SJSA1 (cell line): ENCODE data around the gene KRT7. TPM values are rescaled to one million over a fixed set of nuclear protein-coding genes. Genes with fewer than 3 reads are reported as not detected.

Source experiments
- DNase-seq, 2 experiments: peaks; one replicate each; pipeline ENCODE4 v3.0.0-alpha.2; 2015 to 2020; ENCODE audit warnings: low spot score in 2 of 2, low read depth in 1 of 2
- H3K27ac ChIP-seq: fragments of 250-450 bp; sonication (Bioruptor Pico); 2 replicates; pipeline ENCODE4 v1.5.1; 2020; ENCODE audit warnings: mild to moderate bottlenecking, moderate library complexity
- H3K27me3 ChIP-seq: fragments of 250-450 bp; sonication (Bioruptor Pico); replicated peaks from 2 replicates; pipeline ENCODE4 v1.5.1; 2020; ENCODE audit warnings: mild to moderate bottlenecking, moderate library complexity
- H3K36me3 ChIP-seq: fragments of 250-450 bp; sonication (Bioruptor Pico); 2 replicates; pipeline ENCODE4 v1.5.1; 2020; ENCODE audit warnings: mild to moderate bottlenecking
- H3K4me1 ChIP-seq: fragments of 250-450 bp; sonication (Bioruptor Pico); replicated peaks from 2 replicates; pipeline ENCODE4 v1.6.1; 2021; ENCODE audit warnings: mild to moderate bottlenecking
- H3K4me3 ChIP-seq: fragments of 250-450 bp; sonication (Bioruptor Pico); 2 replicates; pipeline ENCODE4 v1.5.1; 2020; ENCODE audit warnings: mild to moderate bottlenecking
- H3K9me3 ChIP-seq: fragments of 250-450 bp; sonication (Bioruptor Pico); replicated peaks from 2 replicates; pipeline ENCODE4 v1.5.1; 2020; ENCODE audit warnings: mild to moderate bottlenecking
- total RNA-seq: library from RNA; depleted of rRNA; stranded (reverse); fragments of >200 nt; shearing (Covaris generic); gene quantifications from 2 replicates; pipeline ENCODE4 v1.2.3, GENCODE V29; 2014; rRNA removed

The KRT7 gene
- total RNA-seq: 2.1 and 16.1 TPM in 2 replicates

DNA sequence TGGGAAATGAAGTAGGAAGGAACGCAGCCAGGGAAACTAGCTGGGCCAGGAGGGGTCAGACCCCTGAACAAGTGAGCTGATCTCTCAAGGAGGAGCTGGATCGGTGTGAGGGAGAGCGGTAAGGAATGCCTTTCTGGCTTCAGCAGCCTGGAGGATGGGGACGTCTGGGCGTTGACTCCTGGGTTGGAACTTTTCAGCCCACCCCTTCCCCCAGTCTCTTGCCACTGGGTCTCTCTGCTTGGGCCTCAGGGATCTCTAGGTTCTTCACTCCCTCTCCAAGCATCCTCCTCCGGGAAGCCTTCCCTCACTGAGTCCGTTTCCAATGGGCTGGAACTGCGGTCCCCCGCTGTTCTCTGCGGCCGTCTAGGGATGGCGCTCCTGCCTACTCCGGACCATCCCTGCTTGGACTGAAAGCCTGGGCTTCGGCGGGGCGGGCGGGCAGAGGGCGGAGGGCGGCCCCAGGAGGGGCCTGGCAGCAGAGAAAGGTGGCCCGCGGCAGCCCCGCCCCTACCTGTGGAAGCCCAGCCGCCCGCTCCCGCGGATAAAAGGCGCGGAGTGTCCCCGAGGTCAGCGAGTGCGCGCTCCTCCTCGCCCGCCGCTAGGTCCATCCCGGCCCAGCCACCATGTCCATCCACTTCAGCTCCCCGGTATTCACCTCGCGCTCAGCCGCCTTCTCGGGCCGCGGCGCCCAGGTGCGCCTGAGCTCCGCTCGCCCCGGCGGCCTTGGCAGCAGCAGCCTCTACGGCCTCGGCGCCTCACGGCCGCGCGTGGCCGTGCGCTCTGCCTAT, at the start of gene KRT7:
Gene KRT7 (plus strand): TSS at position 570 of the 788 bp plus-strand sequence. CDS start 54 bp downstream, at position 624.
- Histone ChIP-seq H3K4me3 (no peak within 1 kb of the TSS), H3K27me3 (no peaks in the 10 kb centered on the region), H3K27ac (no peak within 1 kb of the TSS), H3K4me1 (peaks cover 52% of the 10 kb centered on the region), H3K36me3 (no peaks in the 10 kb centered on the region), H3K9me3 (no peaks in the 10 kb centered on the region)
- no peak for DNase-seq

DNA sequence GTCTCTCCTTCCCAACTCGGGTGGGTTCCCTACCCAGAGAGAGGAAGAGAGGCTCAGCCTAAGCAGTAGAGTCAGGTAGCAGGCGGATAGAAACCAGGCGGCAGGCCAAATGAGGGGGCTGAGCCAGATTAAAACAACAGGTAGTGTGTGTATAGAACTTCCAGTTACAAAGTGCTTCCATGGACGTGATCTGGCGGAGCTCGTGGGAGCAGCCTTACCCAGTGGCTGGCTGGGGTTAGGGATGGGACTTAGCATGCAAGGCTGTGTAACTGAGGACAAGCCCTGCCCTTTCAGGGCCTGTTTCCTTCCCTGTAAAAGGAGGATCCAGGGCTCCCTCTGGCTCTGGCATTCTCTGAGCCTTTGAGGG, 49.5 kb upstream of the KRT7 start:
- H3K4me3 ChIP-seq: no peak overlapping the region
- DNase-seq: no peak
- peaks cover 69% of the 10 kb centered on the region for H3K4me1 ChIP-seq
- no peaks in the 10 kb centered on the region for H3K9me3 ChIP-seq
- H3K27ac ChIP-seq: 0 out of 2 replicates have a peak overlapping the region, but pooled peaks have one; percentile 18
- no peaks in the 10 kb centered on the region for H3K27me3 ChIP-seq
- peaks cover 30% of the 10 kb centered on the region for H3K36me3 ChIP-seq

DNA sequence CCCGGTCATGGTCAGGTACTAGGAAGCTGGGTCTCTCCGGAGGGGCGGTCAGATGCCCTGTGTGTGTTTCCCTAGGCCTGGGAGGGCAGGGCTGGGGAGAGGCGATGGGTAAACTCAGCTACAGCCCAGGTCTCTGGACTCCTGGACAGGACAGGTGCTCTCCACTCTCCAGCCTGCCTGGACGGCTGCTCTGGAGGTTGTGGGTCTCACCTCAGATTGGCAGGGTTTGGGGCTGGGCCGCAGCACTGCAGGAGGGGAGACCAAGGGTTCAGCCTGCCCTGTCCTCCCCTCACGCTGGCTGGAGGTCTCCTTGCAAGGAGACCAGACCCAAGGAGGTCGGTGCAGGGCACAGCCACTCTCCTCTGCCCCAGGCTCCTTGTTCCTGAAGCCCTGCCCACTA, 49.1 kb upstream of the KRT7 start:
- H3K4me1 ChIP-seq: peaks cover 73% of the 10 kb centered on the region
- no peaks in the 10 kb centered on the region for H3K27me3 ChIP-seq
- H3K9me3 ChIP-seq: no peaks in the 10 kb centered on the region
- H3K36me3 ChIP-seq: peaks cover 30% of the 10 kb centered on the region
- no peak for DNase-seq
- no peak overlapping the region for H3K4me3 ChIP-seq
- H3K27ac ChIP-seq: no peak overlapping the region

DNA sequence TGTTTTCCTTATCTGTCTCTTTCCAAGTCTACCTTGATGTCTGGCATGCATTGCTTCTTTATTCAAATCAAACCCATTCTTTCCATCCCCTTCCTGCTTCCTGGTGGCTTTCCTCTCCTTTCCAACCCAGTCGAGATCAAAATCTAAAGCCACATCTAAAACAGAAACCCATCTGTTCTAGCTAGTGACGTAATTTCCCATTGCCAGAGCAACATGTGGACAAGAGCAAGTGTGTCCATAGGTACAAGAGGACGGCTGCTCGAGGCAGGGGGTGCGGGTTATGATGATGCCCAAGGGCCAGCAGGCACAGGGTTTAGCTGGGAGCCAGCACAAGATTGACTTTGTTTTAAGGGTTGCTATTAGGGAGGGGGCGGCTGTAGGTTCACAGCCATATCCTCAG, 48.2 kb upstream of the KRT7 start:
- no peaks in the 10 kb centered on the region for H3K9me3 ChIP-seq
- peaks cover 82% of the 10 kb centered on the region for H3K4me1 ChIP-seq
- no peak overlapping the region for H3K27ac ChIP-seq
- no peak overlapping the region for H3K4me3 ChIP-seq
- no peak for DNase-seq
- H3K36me3 ChIP-seq: peaks cover 28% of the 10 kb centered on the region
- H3K27me3 ChIP-seq: no peaks in the 10 kb centered on the region

DNA sequence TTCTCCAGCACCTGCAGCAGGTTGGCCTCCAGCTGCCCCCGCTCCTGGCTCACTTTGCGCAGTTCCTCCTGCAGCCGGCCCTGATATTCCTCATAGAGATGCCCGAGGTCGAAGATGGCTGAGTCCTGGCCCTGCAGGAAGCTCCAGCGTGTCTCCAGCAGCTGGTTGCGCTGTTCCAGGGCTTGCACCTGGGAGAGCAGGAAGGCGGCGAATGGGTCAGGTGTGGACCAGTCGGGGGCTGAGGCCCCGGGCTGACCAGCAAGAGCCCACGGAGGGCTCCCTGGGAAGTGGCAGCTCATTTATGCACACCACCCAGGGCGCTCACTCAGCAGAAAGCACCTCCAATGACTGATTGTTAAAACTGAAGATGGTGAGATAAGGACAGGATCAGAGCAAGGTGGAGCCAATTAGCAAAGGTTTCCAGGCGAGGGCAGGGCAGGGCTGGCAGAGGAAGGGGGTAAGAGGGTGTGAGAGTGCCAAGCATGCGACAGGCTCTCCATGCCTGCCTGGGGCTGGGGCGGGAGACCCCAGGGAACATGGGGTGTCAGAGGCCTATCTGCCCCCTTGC, 47.6 kb upstream of the KRT7 start:
- Histone ChIP-seq H3K27ac (peak overlapping the region; percentile 50), H3K36me3 (peaks cover 21% of the 10 kb centered on the region), H3K4me3 (no peak overlapping the region), H3K9me3 (no peaks in the 10 kb centered on the region), H3K27me3 (no peaks in the 10 kb centered on the region), H3K4me1 (peaks cover 88% of the 10 kb centered on the region)
- no peak for DNase-seq

DNA sequence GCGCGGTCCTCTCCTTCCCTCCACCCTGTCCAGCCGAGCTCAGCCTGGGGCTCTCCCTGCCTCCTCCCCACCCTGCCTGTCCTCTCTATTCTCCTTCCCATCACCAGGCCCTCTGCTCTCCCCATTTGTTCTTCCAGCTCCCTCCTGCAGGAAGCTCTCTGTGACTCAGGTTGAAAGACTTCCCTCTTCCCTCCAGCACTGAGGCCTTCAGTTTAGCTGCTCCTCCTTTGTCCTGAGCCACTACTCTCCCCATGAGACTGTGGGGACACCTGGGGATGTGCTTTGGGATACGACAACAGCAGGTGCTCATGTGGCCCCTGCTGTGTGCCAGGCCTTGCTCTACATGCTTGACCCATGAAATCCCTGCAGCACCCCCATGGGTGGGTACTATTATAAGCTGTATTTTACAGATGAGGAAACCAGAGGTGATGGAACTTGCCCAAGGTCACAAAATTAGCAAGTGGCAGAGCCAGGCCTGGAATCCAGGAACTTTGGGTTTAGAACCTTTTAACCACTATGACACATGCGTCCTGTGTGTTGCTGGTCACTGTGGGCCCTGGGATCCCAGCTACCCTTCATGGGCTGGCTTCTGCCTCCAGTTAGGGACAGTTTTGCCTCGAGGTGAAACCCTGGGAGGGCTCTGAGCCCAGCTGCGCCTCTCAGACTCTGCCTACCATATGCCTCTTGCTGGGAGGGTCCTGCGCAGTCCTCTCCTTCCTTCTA, 46.8 kb upstream of the KRT7 start:
- DNase-seq: peak; percentile 84
- H3K4me3 ChIP-seq: no peak overlapping the region
- peaks cover 13% of the 10 kb centered on the region for H3K36me3 ChIP-seq
- H3K4me1 ChIP-seq: peaks cover 90% of the 10 kb centered on the region
- peak overlapping the region; percentile 50 for H3K27ac ChIP-seq
- H3K9me3 ChIP-seq: no peaks in the 10 kb centered on the region
- no peaks in the 10 kb centered on the region for H3K27me3 ChIP-seq

DNA sequence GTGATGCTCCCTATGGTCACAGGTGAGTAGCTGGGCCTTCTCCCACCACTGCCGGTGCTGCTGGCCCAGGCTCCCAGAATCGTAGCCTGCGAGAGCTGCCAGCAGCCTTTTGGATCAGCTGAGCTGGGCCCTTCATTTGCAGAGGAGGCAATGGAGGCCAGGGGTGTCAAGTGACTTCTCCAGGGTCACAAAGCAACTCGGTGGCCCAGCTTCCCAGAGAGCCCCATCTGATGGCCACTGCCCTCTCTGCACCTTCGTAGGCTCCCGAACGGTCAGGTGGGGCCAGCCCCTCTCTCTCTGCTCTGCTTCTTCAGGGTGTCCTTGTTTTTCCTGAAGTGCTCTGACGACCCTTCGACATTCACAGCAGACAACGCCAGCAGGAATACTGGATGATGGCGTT, 45.8 kb upstream of the KRT7 start:
- H3K4me3 ChIP-seq: no peak overlapping the region
- H3K9me3 ChIP-seq: no peaks in the 10 kb centered on the region
- peaks cover 12% of the 10 kb centered on the region for H3K36me3 ChIP-seq
- no peak for DNase-seq
- peak overlapping the region; percentile 50 for H3K27ac ChIP-seq
- H3K4me1 ChIP-seq: peaks cover 90% of the 10 kb centered on the region
- no peaks in the 10 kb centered on the region for H3K27me3 ChIP-seq

DNA sequence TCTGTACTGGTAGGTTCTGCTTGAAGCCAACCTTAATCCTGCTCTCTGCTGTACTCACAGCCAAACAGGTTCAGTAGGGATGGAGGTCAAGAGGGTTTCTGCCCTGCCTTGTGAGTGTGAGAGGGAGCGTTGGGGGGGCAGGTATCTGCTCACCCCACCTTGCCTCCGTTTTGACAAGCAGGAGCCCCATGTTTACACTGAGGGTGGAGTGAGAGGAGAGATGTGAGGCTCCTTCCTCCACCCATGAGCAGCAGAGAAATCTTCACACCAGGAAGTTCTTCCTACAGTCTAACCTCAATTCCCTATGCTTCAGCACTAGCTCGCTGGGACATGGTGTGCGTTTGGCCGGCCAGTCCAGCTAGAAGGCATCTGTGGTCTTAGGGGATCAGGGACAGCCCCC, 45.4 kb upstream of the KRT7 start:
- Histone ChIP-seq H3K36me3 (peaks cover 8% of the 10 kb centered on the region), H3K4me1 (peaks cover 90% of the 10 kb centered on the region), H3K4me3 (no peak overlapping the region), H3K27me3 (no peaks in the 10 kb centered on the region), H3K9me3 (no peaks in the 10 kb centered on the region), H3K27ac (0 out of 2 replicates have a peak overlapping the region, but pooled peaks have one; percentile 50)
- DNase-seq: no peak

DNA sequence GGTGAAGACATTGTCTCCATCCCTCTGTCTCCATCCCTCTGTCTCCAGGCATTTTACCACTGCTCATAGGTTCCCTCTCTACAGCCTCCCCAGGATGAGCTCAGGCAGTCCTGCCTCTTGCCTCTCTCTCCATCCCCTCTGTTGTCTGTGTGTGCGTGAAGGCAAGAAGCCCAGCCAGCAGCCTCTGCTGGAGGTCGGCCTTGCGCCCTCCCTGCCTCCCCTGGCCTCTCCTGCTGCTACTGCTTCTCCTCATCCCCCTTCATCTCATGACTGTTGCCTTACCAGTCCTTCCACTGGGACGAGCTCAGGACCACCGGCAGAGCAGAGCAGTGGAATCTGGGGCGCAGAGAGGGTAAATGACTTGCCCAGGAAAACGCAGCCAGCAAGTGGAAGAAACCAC, 44.4 kb upstream of the KRT7 start:
- H3K4me3 ChIP-seq: no peak overlapping the region
- H3K27me3 ChIP-seq: no peaks in the 10 kb centered on the region
- 0 out of 2 replicates have a peak, but pooled peaks cover 5% of the 10 kb centered on the region for H3K36me3 ChIP-seq
- peaks cover 90% of the 10 kb centered on the region for H3K4me1 ChIP-seq
- H3K9me3 ChIP-seq: no peaks in the 10 kb centered on the region
- H3K27ac ChIP-seq: peak overlapping the region; percentile 91; the same call in 1 of the 2 replicates
- no peak for DNase-seq

DNA sequence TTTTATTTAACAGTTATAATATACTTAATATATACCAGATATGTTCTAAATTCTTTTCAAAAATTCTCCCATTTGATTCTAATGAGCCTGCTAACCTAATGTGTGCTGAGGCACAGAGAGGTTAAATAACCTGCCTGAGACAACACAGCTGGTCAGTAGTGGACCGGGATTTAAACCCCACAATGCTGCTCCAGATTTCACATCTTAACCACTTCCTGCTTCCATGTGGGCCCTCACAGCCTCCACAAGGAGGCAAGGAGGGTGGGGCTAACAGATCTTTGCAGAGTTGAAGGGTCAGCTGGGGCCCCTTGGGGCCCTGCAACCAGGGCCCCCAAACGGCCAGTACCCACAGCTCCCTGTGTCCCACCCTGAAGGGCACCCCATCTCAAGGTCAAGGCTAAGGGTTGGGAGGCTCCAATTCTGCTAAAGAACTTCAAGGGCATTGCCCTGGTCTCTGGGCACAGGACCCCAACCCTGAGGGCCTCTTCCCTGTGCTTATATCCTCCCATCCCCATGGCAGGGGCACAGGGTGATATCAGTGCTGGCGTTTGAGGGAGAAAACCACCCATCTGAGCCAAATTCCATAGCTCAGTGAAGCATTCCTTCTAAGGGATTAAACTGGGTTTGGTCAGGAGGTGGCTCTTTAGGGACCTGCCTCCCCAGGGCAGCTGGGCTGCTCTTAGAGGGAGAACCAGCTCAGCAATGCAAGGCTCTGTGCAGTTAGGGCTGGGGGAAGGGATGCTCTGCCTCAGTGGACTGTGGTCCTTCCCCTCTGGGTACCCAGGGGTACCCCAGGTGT, 43.5 kb upstream of the KRT7 start:
- peak overlapping the region; percentile 91 for H3K27ac ChIP-seq
- H3K27me3 ChIP-seq: no peaks in the 10 kb centered on the region
- 0 out of 2 replicates have a peak, but pooled peaks cover 5% of the 10 kb centered on the region for H3K36me3 ChIP-seq
- no peaks in the 10 kb centered on the region for H3K9me3 ChIP-seq
- no peak overlapping the region for H3K4me3 ChIP-seq
- H3K4me1 ChIP-seq: peaks cover 95% of the 10 kb centered on the region
- peak in 1 of 2 experiments; percentile 53 for DNase-seq

DNA sequence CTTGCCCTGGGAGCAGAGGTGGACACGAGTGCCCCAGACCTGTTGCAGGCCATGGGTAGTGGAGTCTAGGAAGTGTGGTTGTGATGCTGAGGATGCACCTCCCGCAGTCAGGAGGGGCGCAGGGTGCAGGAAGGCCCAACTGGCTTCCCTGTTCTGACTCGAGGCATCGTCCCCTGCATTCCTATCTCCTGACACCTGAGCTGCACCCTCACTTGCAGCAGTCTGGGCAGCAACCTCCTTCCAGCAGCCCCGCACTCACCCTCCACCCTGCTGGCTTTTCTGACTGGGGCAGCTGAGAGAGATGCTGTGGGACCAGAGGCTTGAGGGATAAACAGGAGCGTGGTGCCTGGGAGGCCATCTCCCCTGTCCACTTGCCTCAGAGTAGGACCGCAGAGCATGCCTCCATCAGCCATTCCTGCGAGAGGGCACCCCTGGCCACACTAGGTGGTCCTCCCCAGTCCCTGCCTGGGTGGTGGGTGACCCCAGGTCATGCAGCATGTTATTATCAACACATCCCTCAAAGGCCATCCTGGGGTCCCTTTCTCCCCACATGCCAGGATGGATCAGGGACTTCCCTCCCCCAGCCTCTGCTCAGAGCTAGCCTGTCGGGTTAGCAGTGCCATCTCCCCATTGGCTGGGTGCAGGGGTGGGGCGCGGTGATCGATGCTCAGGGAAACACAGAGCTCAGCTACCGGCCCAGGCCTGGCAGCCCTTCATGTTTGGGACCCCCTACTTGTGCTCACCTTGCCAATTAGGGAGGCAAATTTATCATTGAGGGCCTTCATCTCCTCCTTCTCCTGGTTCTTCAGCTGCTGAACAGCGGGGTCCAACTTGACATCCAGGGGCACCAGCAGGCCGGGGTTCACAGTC, 41.9 kb upstream of the KRT7 start:
- Histone ChIP-seq H3K9me3 (no peaks in the 10 kb centered on the region), H3K4me1 (peaks cover 93% of the 10 kb centered on the region), H3K27ac (peak overlapping the region; percentile 91), H3K4me3 (peak overlapping the region; percentile 3; the same call in 1 of the 2 replicates), H3K27me3 (no peaks in the 10 kb centered on the region), H3K36me3 (no peaks in the 10 kb centered on the region)
- peak; percentile 86 to 87 for DNase-seq

DNA sequence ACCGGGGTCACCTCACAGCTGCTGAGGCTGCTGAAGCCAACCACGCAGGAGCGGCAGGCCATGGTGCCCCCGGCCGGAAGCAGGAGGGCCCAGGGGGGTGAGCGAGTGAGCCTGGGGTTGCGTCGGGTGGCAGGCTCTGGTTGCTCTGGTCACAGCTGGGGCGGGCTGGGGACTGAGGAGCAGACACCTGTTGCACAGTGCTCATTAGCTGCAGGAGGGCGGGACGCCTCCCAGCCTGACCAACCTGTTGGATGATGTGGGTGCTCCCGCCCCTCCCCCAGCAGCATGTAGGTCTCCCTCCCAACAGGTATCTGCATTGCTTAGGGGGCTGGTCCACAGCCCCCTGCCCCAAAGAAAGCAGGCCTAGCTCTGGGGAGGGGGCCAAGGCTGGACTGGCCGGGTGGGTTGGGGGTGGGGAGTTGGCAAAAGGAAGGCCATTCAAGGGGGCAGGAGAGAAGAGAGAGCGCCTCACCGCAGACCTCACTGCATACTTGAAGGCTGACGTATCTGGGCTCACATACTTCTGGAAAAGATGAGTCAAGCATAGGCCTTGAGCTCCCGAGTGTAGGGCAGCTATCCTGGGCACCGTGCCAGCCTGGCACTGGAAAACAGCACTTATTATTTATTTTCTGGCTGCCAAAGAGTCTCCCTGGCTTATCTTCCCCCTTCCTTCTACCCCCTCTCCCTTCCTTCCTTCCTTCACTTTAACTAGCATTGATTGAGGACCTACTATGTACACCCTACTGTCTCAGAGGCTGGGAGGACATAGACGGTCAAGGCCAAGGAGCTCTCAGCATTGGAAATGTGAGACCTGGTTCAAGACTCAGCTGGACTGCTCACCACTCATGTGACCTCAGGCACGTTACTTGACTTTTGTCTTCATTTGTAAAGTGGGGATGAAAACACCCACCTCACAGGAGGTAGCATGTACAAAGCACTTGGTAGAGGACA, 40.9 kb upstream of the KRT7 start, which contains the start of gene KRT80:
Gene KRT80 (minus strand): TSS at position 174 of the 951 bp plus-strand sequence. CDS start 112 bp downstream, at position 62.
- H3K27ac ChIP-seq: peak within 1 kb of the TSS; percentile 91
- no peaks in the 10 kb centered on the region for H3K9me3 ChIP-seq
- H3K4me3 ChIP-seq: peak within 1 kb of the TSS; percentile 3; the same call in 1 of the 2 replicates
- no peaks in the 10 kb centered on the region for H3K36me3 ChIP-seq
- peaks cover 83% of the 10 kb centered on the region for H3K4me1 ChIP-seq
- H3K27me3 ChIP-seq: no peaks in the 10 kb centered on the region
- DNase-seq: peak; percentile 96 to 98
